CD8-positive, alpha-beta memory T cell (primary cell): ENCODE measurements around the gene DNAJC9. TPM values are rescaled to one million over a fixed set of nuclear protein-coding genes. Genes with fewer than 3 reads are reported as not detected.

ENCODE experiments used
- CTCF ChIA-PET: fragments of 350-600 bp; sonication (Branson Sonifier 250); formaldehyde crosslinking; loops from one replicate; lab custom pipeline; 2021; ENCODE audit warnings: antibody characterized with exemption; lab: Charles Lee
- POLR2A ChIA-PET: fragments of 350-600 bp; sonication (Branson Sonifier 250); formaldehyde crosslinking; loops from one replicate; lab custom pipeline; 2021; ENCODE audit warnings: antibody characterized with exemption; lab: Charles Lee
- DNase-seq, 5 donors: peaks; one replicate each; pipeline versions ENCODE4 v3.0.0 to v3.0.0-alpha.2; 2020 to 2022; ENCODE audit warnings: mixed read lengths in 1 of 5
- H3K27ac ChIP-seq: one replicate; pipeline ENCODE4 v1.7.0; 2013; ENCODE audit warnings: low read depth, mild to moderate bottlenecking, low read length, moderate library complexity
- H3K27me3 ChIP-seq: 2 replicates; pipeline ENCODE4 v1.7.0; 2013; ENCODE audit warnings: low read length, mild to moderate bottlenecking; ENCODE audit not compliant: insufficient read depth, poor library complexity, severe bottlenecking
- H3K36me3 ChIP-seq: 2 replicates; pipeline ENCODE4 v1.7.0; 2013; ENCODE audit warnings: mild to moderate bottlenecking, low read length, moderate library complexity; ENCODE audit not compliant: insufficient read depth
- H3K4me1 ChIP-seq: 2 replicates; pipeline ENCODE4 v1.7.0; 2013; ENCODE audit warnings: mild to moderate bottlenecking, low read length, moderate library complexity; ENCODE audit not compliant: insufficient read depth
- H3K4me3 ChIP-seq: 2 replicates; pipeline ENCODE4 v1.7.0; 2013; ENCODE audit warnings: mild to moderate bottlenecking, low read length
- H3K9me3 ChIP-seq: 2 replicates; pipeline ENCODE4 v1.7.0; 2013; ENCODE audit warnings: mild to moderate bottlenecking, low read length
- H3K27ac Mint-ChIP-seq, 8 donors: one replicate each; pipeline ENCODE4 v1.8.0; 2020 to 2021; ENCODE audit warnings: mixed read lengths in 8 of 8, mild to moderate bottlenecking in 6 of 8, inconsistent platforms in 3 of 8, moderate library complexity in 3 of 8
- H3K27me3 Mint-ChIP-seq, 2 donors: one replicate each; pipeline ENCODE4 v1.8.0; 2020 to 2021; ENCODE audit warnings: mixed read lengths in 2 of 2, mild to moderate bottlenecking in 1 of 2, moderate library complexity in 1 of 2
- H3K36me3 Mint-ChIP-seq, 3 donors: one replicate each; pipeline ENCODE4 v1.8.0; 2020 to 2021; ENCODE audit warnings: mixed read lengths in 3 of 3, inconsistent platforms in 1 of 3, mild to moderate bottlenecking in 1 of 3
- H3K4me1 Mint-ChIP-seq, 3 donors: one replicate each; pipeline ENCODE4 v1.8.0; 2020 to 2021; ENCODE audit warnings: mixed read lengths in 3 of 3, inconsistent platforms in 1 of 3, mild to moderate bottlenecking in 1 of 3
- H3K4me3 Mint-ChIP-seq, 7 donors: one replicate each; pipeline ENCODE4 v1.8.0; 2020 to 2021; ENCODE audit warnings: mixed read lengths in 7 of 7, mild to moderate bottlenecking in 6 of 7, moderate library complexity in 4 of 7, inconsistent platforms in 2 of 7
- H3K9me3 Mint-ChIP-seq, 5 donors: one replicate each; pipeline ENCODE4 v1.8.0; 2020 to 2022; ENCODE audit warnings: mixed read lengths in 5 of 5, mild to moderate bottlenecking in 3 of 5, moderate library complexity in 2 of 5, inconsistent platforms in 1 of 5
- polyA plus RNA-seq: library from polyadenylated mRNA; unstranded; fragments of 300-500 nt; fragmentation: Illumina TruSeq; gene quantifications from one replicate; pipeline ENCODE4 v1.2.3, GENCODE V29; 2021
- total RNA-seq, 2 experiments: library from RNA; stranded (reverse); gene quantifications; one replicate each; pipeline ENCODE4 v1.2.3, GENCODE V29; 2021

DNAJC9 gene
- total and polyA plus RNA-seq, 3 experiments from 2014 or later, result 36.3 to 76.4 (median 75.0) TPM

DNA sequence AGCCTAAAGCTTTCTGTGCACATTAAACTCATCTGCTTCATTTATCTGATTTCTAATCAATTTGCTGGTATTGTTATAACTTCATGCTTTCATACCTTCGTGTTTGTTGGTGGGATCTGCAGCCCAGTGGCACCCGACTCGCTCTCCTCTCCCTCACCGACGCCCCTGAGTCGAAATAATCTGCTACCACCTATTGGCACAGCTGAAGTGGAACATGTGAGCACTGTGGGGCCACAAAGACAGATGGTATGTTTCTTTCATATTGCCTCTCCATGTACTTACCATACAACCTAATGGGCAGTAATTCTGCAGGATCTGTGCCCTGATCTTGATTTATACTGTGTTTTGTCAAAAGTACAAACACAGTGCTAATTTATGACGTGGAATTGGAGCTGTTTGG is 12.4 kb downstream of the DNAJC9 start:
- Histone ChIP-seq H3K4me3 (no peak overlapping the region), H3K27ac (no peak overlapping the region), H3K27me3 (no peaks in the 10 kb centered on the region), H3K9me3 (no peaks in the 10 kb centered on the region), H3K36me3 (no peaks in the 10 kb centered on the region), H3K4me1 (no peaks in the 10 kb centered on the region)
- peaks cover 0 to 2% (median 0%) of the 10 kb centered on the region in 3 donors for H3K4me1 Mint-ChIP-seq
- CTCF ChIA-PET, result no interaction called here
- H3K9me3 Mint-ChIP-seq, result no peaks in the 10 kb centered on the region
- H3K36me3 Mint-ChIP-seq, result peaks cover 0 to 76% (median 7%) of the 10 kb centered on the region in 3 donors
- H3K4me3 Mint-ChIP-seq, result no peak overlapping the region
- POLR2A ChIA-PET, result no interaction called here
- H3K27ac Mint-ChIP-seq, result no peak overlapping the region
- H3K27me3 Mint-ChIP-seq, result peaks cover 0 to 2% of the 10 kb centered on the region in 2 donors
- DNase-seq, result no peak

DNA sequence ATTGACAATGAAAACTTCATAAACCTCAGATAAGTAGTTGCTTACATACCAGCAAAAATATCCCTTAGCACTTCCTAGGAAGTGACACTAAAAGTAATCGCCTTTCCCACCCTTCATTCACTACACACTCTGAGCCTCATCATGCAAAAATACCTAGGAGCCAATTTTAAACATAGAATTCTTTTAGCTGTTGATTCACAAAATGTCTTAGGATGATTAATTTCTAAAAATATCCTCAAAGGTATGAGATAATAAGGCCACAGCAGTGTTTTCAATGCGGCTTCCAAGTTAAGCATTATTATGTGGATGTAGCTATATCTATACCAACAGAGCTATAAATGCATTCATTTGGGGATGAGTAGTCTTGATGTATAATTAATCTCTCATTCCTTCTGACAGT is 13.2 kb downstream of the DNAJC9 start:
- no peak for DNase-seq
- Mint-ChIP-seq H3K4me3 (no peak overlapping the region), H3K27me3 (peaks cover 0 to 2% of the 10 kb centered on the region in 2 donors), H3K36me3 (peaks cover 0 to 74% (median 7%) of the 10 kb centered on the region in 3 donors), H3K27ac (peak overlapping the region in 1 of 8 donors; percentile 17), H3K9me3 (no peaks in the 10 kb centered on the region), H3K4me1 (peaks cover 0 to 2% (median 0%) of the 10 kb centered on the region in 3 donors)
- Histone ChIP-seq H3K27ac (no peak overlapping the region), H3K4me1 (no peaks in the 10 kb centered on the region), H3K27me3 (no peaks in the 10 kb centered on the region), H3K9me3 (no peaks in the 10 kb centered on the region), H3K36me3 (no peaks in the 10 kb centered on the region), H3K4me3 (no peak overlapping the region)
- ChIA-PET CTCF (no interaction called here), POLR2A (no interaction called here)

DNA sequence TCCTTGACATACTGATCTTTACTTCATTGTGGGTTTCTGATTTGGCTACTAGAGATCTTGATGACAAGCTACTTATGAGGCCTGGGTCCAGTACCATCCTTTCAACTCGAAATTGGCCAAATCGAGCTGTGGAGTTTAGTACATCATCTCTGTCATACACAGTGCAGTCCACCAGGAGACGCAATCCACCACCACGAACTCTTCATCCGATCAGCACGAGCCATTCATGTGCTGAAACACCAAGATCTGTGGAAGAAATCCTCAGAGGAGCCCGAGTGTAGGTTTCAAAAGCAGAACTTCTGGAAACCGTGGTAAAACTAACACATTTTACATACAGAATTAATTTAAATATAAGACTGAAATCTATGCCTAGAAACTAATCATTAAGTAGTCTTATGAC is 14.2 kb downstream of the DNAJC9 start:
- Mint-ChIP-seq H3K36me3 (peaks cover 0 to 71% (median 7%) of the 10 kb centered on the region in 3 donors), H3K4me1 (peaks cover 0 to 2% (median 0%) of the 10 kb centered on the region in 3 donors), H3K9me3 (no peaks in the 10 kb centered on the region), H3K4me3 (no peak overlapping the region), H3K27ac (peak overlapping the region in 2 of 8 donors; percentile 14 to 36), H3K27me3 (peaks cover 0 to 2% of the 10 kb centered on the region in 2 donors)
- no peaks in the 10 kb centered on the region for H3K27me3 ChIP-seq
- H3K4me3 ChIP-seq, result no peak overlapping the region
- ChIA-PET POLR2A (no interaction called here), CTCF (no interaction called here)
- DNase-seq, result no peak
- H3K4me1 ChIP-seq, result no peaks in the 10 kb centered on the region
- no peaks in the 10 kb centered on the region for H3K9me3 ChIP-seq
- no peaks in the 10 kb centered on the region for H3K36me3 ChIP-seq
- H3K27ac ChIP-seq, result no peak overlapping the region

- Histone ChIP-seq H3K27me3 (no peaks in the 10 kb centered on the region), H3K36me3 (no peaks in the 10 kb centered on the region), H3K4me3 (no peak overlapping the region), H3K9me3 (no peaks in the 10 kb centered on the region), H3K27ac (no peak overlapping the region), H3K4me1 (no peaks in the 10 kb centered on the region)
- peak overlapping the region in 4 of 8 donors; percentile 31 to 83 (median 61) for H3K27ac Mint-ChIP-seq
- peaks cover 0 to 51% (median 7%) of the 10 kb centered on the region in 3 donors for H3K36me3 Mint-ChIP-seq
- POLR2A ChIA-PET, result no interaction called here
- DNase-seq, result no peak
- CTCF ChIA-PET, result no interaction called here
- H3K9me3 Mint-ChIP-seq, result no peaks in the 10 kb centered on the region
- no peak overlapping the region for H3K4me3 Mint-ChIP-seq
- H3K4me1 Mint-ChIP-seq, result peaks cover 0 to 2% (median 0%) of the 10 kb centered on the region in 3 donors
- H3K27me3 Mint-ChIP-seq, result peaks cover 0 to 3% of the 10 kb centered on the region in 2 donors
Measured at GRCh38 chr10:73229567-73229966, 17.5 kb downstream of the DNAJC9 start.

GRCh38 chr10:73228247-73228646 is 18.8 kb downstream of the DNAJC9 start:
- H3K4me1 ChIP-seq, result no peaks in the 10 kb centered on the region
- no peaks in the 10 kb centered on the region for H3K36me3 ChIP-seq
- H3K4me3 ChIP-seq, result no peak overlapping the region
- Mint-ChIP-seq H3K4me3 (peak overlapping the region in 1 of 7 donors; percentile 15), H3K27me3 (peaks cover 0 to 3% of the 10 kb centered on the region in 2 donors), H3K9me3 (no peaks in the 10 kb centered on the region), H3K4me1 (peaks cover 0 to 2% (median 0%) of the 10 kb centered on the region in 3 donors), H3K27ac (peak overlapping the region in 1 of 8 donors; percentile 38), H3K36me3 (peaks cover 0 to 39% (median 5%) of the 10 kb centered on the region in 3 donors)
- H3K9me3 ChIP-seq, result no peaks in the 10 kb centered on the region
- ChIA-PET POLR2A (no interaction called here), CTCF (no interaction called here)
- no peaks in the 10 kb centered on the region for H3K27me3 ChIP-seq
- H3K27ac ChIP-seq, result no peak overlapping the region
- DNase-seq, result no peak

DNA sequence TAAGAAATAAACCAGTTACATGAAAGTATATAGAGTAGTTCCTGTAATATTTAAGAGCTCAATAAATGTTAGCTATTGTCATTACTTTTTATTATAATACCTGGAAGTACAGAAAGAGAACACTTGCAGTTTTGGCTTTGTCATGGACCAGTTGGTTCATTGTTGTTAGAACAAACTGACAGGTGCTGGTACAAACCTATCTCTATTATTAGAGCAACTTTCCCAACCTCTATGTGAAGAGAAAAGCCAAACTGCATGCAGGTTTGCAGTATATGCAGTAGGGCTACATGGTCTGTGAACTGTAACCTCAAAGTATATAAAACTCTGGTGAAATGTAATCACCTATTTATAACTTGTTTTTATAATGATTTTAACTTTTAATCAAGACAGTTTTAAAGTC is 20.4 kb downstream of the DNAJC9 start:
- no peaks in the 10 kb centered on the region for H3K4me1 Mint-ChIP-seq
- ChIA-PET CTCF (no interaction called here), POLR2A (no interaction called here)
- Histone ChIP-seq H3K27ac (no peak overlapping the region), H3K4me3 (no peak overlapping the region), H3K4me1 (no peaks in the 10 kb centered on the region), H3K9me3 (no peaks in the 10 kb centered on the region), H3K36me3 (no peaks in the 10 kb centered on the region), H3K27me3 (no peaks in the 10 kb centered on the region)
- H3K27ac Mint-ChIP-seq, result no peak overlapping the region
- H3K4me3 Mint-ChIP-seq, result no peak overlapping the region
- H3K9me3 Mint-ChIP-seq, result no peaks in the 10 kb centered on the region
- peaks cover 0 to 34% (median 7%) of the 10 kb centered on the region in 3 donors for H3K36me3 Mint-ChIP-seq
- DNase-seq, result no peak
- H3K27me3 Mint-ChIP-seq, result peaks cover 0 to 1% of the 10 kb centered on the region in 2 donors

- no peak overlapping the region for H3K4me3 Mint-ChIP-seq
- H3K36me3 Mint-ChIP-seq, result peaks cover 0 to 26% (median 7%) of the 10 kb centered on the region in 3 donors
- CTCF ChIA-PET, result no interaction called here
- H3K27ac Mint-ChIP-seq, result no peak overlapping the region
- peaks cover 0 to 1% of the 10 kb centered on the region in 2 donors for H3K27me3 Mint-ChIP-seq
- no peaks in the 10 kb centered on the region for H3K27me3 ChIP-seq
- no peak overlapping the region for H3K4me3 ChIP-seq
- POLR2A ChIA-PET, result no interaction called here
- no peaks in the 10 kb centered on the region for H3K36me3 ChIP-seq
- H3K9me3 ChIP-seq, result no peaks in the 10 kb centered on the region
- no peaks in the 10 kb centered on the region for H3K9me3 Mint-ChIP-seq
- H3K4me1 Mint-ChIP-seq, result no peaks in the 10 kb centered on the region
- no peaks in the 10 kb centered on the region for H3K4me1 ChIP-seq
- no peak for DNase-seq
- H3K27ac ChIP-seq, result no peak overlapping the region
Measured at GRCh38 chr10:73225518-73225917, 21.5 kb downstream of the DNAJC9 start.

- Mint-ChIP-seq H3K4me3 (no peak overlapping the region), H3K27me3 (no peaks in the 10 kb centered on the region), H3K9me3 (no peaks in the 10 kb centered on the region), H3K36me3 (peaks cover 14 to 43% (median 18%) of the 10 kb centered on the region in 3 donors), H3K4me1 (no peaks in the 10 kb centered on the region), H3K27ac (no peak overlapping the region)
- H3K4me3 ChIP-seq, result no peak overlapping the region
- H3K9me3 ChIP-seq, result no peaks in the 10 kb centered on the region
- CTCF ChIA-PET, result no interaction called here
- POLR2A ChIA-PET, result no interaction called here
- DNase-seq, result no peak
- no peaks in the 10 kb centered on the region for H3K27me3 ChIP-seq
- no peak overlapping the region for H3K27ac ChIP-seq
- no peaks in the 10 kb centered on the region for H3K36me3 ChIP-seq
- no peaks in the 10 kb centered on the region for H3K4me1 ChIP-seq
Measured at GRCh38 chr10:73220989-73221388, 26.1 kb downstream of the DNAJC9 start.
